HepG2 (cell line): ENCODE data around the gene U2SURP. TPM values are rescaled to one million over a fixed set of nuclear protein-coding genes. Genes with fewer than 3 reads are reported as not detected.

Experiments used
- ATAC-seq: fragments of 200-7000 bp; cut with Tn5 transposase; 3 replicates; pipeline ENCODE4 v1.9.1; 2020; ENCODE audit warnings: mild to moderate bottlenecking, moderate library complexity
- BruUV-seq: library from RNA; stranded (reverse); fragments of 400-500 nt; replicated peaks from 2 replicates; lab custom pipeline; 2021; lab: Mats Ljungman, UMichigan
- CTCF ChIA-PET: fragments of 300-600 bp; formaldehyde crosslinking; extraction: SDS; loops from one replicate; lab custom pipeline; 2021; ENCODE audit warnings: low total read pairs, inconsistent platforms, low intra/inter-chr PET ratio; lab: Yijun Ruan, JAX
- POLR2A ChIA-PET: fragments of 350-600 bp; sonication (Branson Sonifier 250); formaldehyde crosslinking; loops from one replicate; lab custom pipeline; 2020; ENCODE audit warnings: antibody characterized with exemption, inconsistent platforms; lab: Yijun Ruan, JAX
- DNase-seq: peaks from one replicate; pipeline ENCODE4 v3.0.0-alpha.2; 2015; ENCODE audit warnings: low spot score
- FAIRE-seq: peaks from 3 replicates; lab custom pipeline; 2011; peaks lifted over from hg19 to GRCh38; lab: Jason Lieb, UNC
- H2AFZ ChIP-seq: one replicate; pipeline ENCODE4 v1.6.1; 2011; ENCODE audit warnings: low read length, inconsistent platforms
- H3K27ac ChIP-seq: fragments of 300-600 bp; 3 replicates; pipeline ENCODE4 v1.8.0; 2011; ENCODE audit warnings: mixed run types, mild to moderate bottlenecking, mixed read lengths, low read length, inconsistent platforms; ENCODE audit not compliant: insufficient read depth; ENCODE audit errors: extremely low read length
- H3K27me3 ChIP-seq, 2 experiments: fragments of 200-600 bp in 1 of 2; 2 replicates in 1 of 2; 3 replicates in 1 of 2; pipeline versions ENCODE4 v1.6.0 to v1.8.0; 2011; ENCODE audit warnings: low read length in 2 of 2, mild to moderate bottlenecking in 2 of 2, moderate library complexity in 2 of 2, inconsistent platforms in 1 of 2; ENCODE audit not compliant: insufficient read depth in 2 of 2, control insufficient read depth in 1 of 2
- H3K36me3 ChIP-seq, 2 experiments: fragments of 200-600 bp in 1 of 2; replicated peaks in 1 of 2; 2 replicates in 1 of 2; 3 replicates in 1 of 2; pipeline versions ENCODE4 v1.5.1 to v1.8.0; 2011; ENCODE audit warnings: low read length in 2 of 2, inconsistent platforms in 1 of 2; ENCODE audit not compliant: insufficient read depth in 2 of 2, control insufficient read depth in 1 of 2
- H3K4me1 ChIP-seq: 2 replicates; pipeline ENCODE4 v1.5.1; 2012; ENCODE audit warnings: low read length, inconsistent platforms; ENCODE audit not compliant: insufficient read depth
- H3K4me2 ChIP-seq: 2 replicates; pipeline ENCODE4 v1.6.0; 2011; ENCODE audit warnings: low read depth, low read length, inconsistent platforms
- H3K4me3 ChIP-seq, 3 experiments: fragments of 200-600 bp in 1 of 3; sonication (generic), shearing (Covaris generic) in 1 of 3; replicated peaks in 1 of 3; 2 replicates each; pipeline ENCODE4 v1.5.1; 2011 to 2016; ENCODE audit warnings: low read length in 3 of 3, inconsistent platforms in 2 of 3, low read depth in 2 of 3, mild to moderate bottlenecking in 2 of 3, control low read depth in 1 of 3, mixed read lengths in 1 of 3; ENCODE audit not compliant: insufficient read depth in 1 of 3
- H3K79me2 ChIP-seq: one replicate; pipeline ENCODE4 v1.6.1; 2011; ENCODE audit warnings: low read length, inconsistent platforms; ENCODE audit not compliant: insufficient read depth
- H3K9ac ChIP-seq: 2 replicates; pipeline ENCODE4 v1.6.0; 2011; ENCODE audit warnings: mild to moderate bottlenecking, low read depth, low read length, inconsistent platforms; ENCODE audit not compliant: insufficient read depth
- H3K9me3 ChIP-seq: 2 replicates; pipeline ENCODE4 v1.5.1; 2012; ENCODE audit warnings: mild to moderate bottlenecking, low read length
- H4K20me1 ChIP-seq: 2 replicates; pipeline ENCODE4 v1.6.0; 2011; ENCODE audit warnings: inconsistent platforms, mild to moderate bottlenecking, low read length, moderate library complexity; ENCODE audit not compliant: insufficient read depth
- GFI1 ChIP-seq: sonication (generic); formaldehyde crosslinking; IDR thresholded peaks from 2 replicates; pipeline ENCODE4 v1.5.0; 2020; ENCODE audit warnings: missing genetic modification reagents, mild to moderate bottlenecking, borderline replicate concordance
- SP2 ChIP-seq: sonication (generic); formaldehyde crosslinking; IDR thresholded peaks from 2 replicates; pipeline ENCODE4 v1.5.1; 2020; ENCODE audit warnings: mild to moderate bottlenecking, missing genetic modification reagents
- ZNF34 ChIP-seq: sonication (generic); formaldehyde crosslinking; IDR thresholded peaks from 2 replicates; pipeline ENCODE4 v1.4.0; 2020; ENCODE audit warnings: mild to moderate bottlenecking, missing genetic modification reagents, borderline replicate concordance
- ZNF616 ChIP-seq: sonication (generic); formaldehyde crosslinking; IDR thresholded peaks from 2 replicates; pipeline ENCODE4 v1.5.0; 2020; ENCODE audit warnings: low read depth, mild to moderate bottlenecking, missing genetic modification reagents
- ZNF703 ChIP-seq: sonication (generic); formaldehyde crosslinking; IDR thresholded peaks from 2 replicates; pipeline ENCODE4 v1.5.1; 2020; ENCODE audit warnings: missing genetic modification reagents, mild to moderate bottlenecking, moderate library complexity, borderline replicate concordance
- WGBS: methylation state at CpG from one replicate; pipeline ENCODE4 v1.1.6; 2017; ENCODE audit warnings: low lambda C conversion rate; 5-methylcytosine and 5-hydroxymethylcytosine counted together
- in situ Hi-C: cut with HindIII; loops from 2 replicates; pipeline ENCODE4 v1.10.0; 2017; ENCODE audit warnings: low pct_unique_long_range_greater_than_20kb; ENCODE audit not compliant: extremely low pct_ligation_motif_present
- intact Hi-C: fragments of 100-400 bp; cut with micrococcal nuclease; formaldehyde crosslinking; loops from one replicate; pipeline ENCODE4 v1.10.0; 2022; ENCODE audit not compliant: unreplicated experiment
- polyA plus RNA-seq, 8 experiments: library from polyadenylated mRNA; depleted of rRNA in 3 of 8; stranded (reverse) in 7 of 8; unstranded in 1 of 8; fragments of >200 nt; fragmentation: Illumina TruSeq in 4 of 8; extraction: Trizol in 4 of 8; gene quantifications; 2 replicates each; pipeline versions ENCODE4 v1.2.1 to v1.2.3, GENCODE V29; 2011 to 2016; ENCODE audit warnings: low read depth in 4 of 8, missing spikeins in 1 of 8, mixed read lengths in 1 of 8; ENCODE audit not compliant: insufficient read depth in 1 of 8
- total RNA-seq, 5 experiments: library from RNA; depleted of rRNA; stranded (reverse); fragments of >200 nt; fragmentation: Illumina TruSeq; extraction: Trizol; gene quantifications; 2 replicates each; pipeline ENCODE4 v1.2.3, GENCODE V29; 2016; ENCODE audit warnings: low read depth in 1 of 5
- TF ChIP-seq, protein P1 (sequence below): sonication (generic); formaldehyde crosslinking; IDR thresholded peaks from 2 replicates; pipeline ENCODE4 v1.5.0; 2020; ENCODE audit warnings: mild to moderate bottlenecking, missing genetic modification reagents

U2SURP gene
- total and polyA plus RNA-seq, 2 of the 13 experiments (the other 11 are each of a cell fraction or from before 2014, with no cell fraction given): 55.9 to 173 TPM

DNA sequence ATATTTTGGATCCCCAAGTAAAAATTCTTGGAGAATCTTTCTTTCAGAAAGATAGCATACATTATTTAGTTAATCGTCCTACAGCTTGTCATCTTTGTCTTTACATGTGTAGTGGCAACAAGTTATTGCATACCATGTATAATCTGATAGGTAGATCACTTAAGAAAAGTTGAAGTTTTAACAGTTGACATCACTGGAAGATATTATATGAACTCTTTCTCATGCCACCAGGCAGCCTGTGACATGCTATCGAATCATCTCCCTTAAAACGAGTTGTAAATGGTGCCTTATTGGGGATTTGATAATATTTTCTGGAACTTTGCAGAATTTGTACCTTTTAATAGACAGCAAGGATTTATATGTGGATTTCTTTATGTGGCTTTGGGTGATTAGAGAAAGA is 8.7 kb downstream of the U2SURP start:
- Histone ChIP-seq H3K4me3 (no peak overlapping the region), H3K4me1 (peaks cover 31% of the 10 kb centered on the region), H2AFZ (no peak overlapping the region), H3K9ac (no peak overlapping the region), H4K20me1 (peaks cover 67% of the 10 kb centered on the region), H3K36me3 (peaks cover 0 to 14% of the 10 kb centered on the region in 2 experiments; a peak in 2 of 5 replicates), H3K9me3 (no peaks in the 10 kb centered on the region), H3K27ac (no peak overlapping the region), H3K27me3 (no peaks in the 10 kb centered on the region), H3K79me2 (peaks cover 100% of the 10 kb centered on the region), H3K4me2 (no peak overlapping the region)
- 93% methylated on average over 3 of the region's 3 CpGs for WGBS
- intact Hi-C loops (no loop called here), in situ Hi-C loops (no loop called here)
- no peak for TF ChIP-seq ZNF34 (CRISPR knock-in tag)
- no peak for ATAC-seq
- BruUV-seq: no TSS peak
- CTCF ChIA-PET: no interaction called here
- FAIRE-seq: no peak
- DNase-seq: no peak
- POLR2A ChIA-PET: no interaction called here

DNA sequence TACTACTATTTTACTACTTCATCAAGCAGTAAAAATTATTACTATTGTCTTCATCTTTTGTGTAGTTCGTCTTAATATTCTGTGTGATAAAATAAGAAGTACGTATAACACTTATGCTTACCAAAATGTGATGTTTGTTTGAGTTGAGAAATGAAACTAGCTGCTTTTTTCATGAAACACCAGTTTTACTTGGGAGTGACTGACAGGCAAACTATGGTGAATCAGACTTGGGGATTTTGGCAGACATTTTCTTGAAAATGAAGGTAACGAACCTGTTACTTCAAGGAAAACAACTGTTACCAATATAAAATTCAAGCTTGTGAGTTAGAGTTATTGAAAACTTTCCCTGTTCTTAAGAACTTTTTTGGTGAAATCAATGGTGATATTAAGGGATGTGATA is 10.3 kb downstream of the U2SURP start:
- Histone ChIP-seq H3K4me3 (no peak overlapping the region), H3K36me3 (peaks cover 0 to 24% of the 10 kb centered on the region in 2 experiments; a peak in 3 of 5 replicates), H3K79me2 (peaks cover 93% of the 10 kb centered on the region), H3K4me1 (peaks cover 18% of the 10 kb centered on the region), H3K27ac (no peak overlapping the region), H3K27me3 (no peaks in the 10 kb centered on the region), H2AFZ (no peak overlapping the region), H3K9me3 (no peaks in the 10 kb centered on the region), H3K4me2 (no peak overlapping the region), H3K9ac (no peak overlapping the region), H4K20me1 (peaks cover 50% of the 10 kb centered on the region)
- WGBS: 95% methylated on average over 3 of the region's 3 CpGs
- ATAC-seq: no peak
- ChIA-PET CTCF (no interaction called here), POLR2A (no interaction called here)
- intact Hi-C loops (no loop called here), in situ Hi-C loops (no loop called here)
- no peak for FAIRE-seq
- no TSS peak for BruUV-seq
- DNase-seq: no peak
- TF ChIP-seq ZNF616 (CRISPR knock-in tag) (no peak), ZNF703 (CRISPR knock-in tag) (no peak), GFI1 (CRISPR knock-in tag) (no peak), SP2 (no peak)
- TF ChIP-seq, protein P1, sequence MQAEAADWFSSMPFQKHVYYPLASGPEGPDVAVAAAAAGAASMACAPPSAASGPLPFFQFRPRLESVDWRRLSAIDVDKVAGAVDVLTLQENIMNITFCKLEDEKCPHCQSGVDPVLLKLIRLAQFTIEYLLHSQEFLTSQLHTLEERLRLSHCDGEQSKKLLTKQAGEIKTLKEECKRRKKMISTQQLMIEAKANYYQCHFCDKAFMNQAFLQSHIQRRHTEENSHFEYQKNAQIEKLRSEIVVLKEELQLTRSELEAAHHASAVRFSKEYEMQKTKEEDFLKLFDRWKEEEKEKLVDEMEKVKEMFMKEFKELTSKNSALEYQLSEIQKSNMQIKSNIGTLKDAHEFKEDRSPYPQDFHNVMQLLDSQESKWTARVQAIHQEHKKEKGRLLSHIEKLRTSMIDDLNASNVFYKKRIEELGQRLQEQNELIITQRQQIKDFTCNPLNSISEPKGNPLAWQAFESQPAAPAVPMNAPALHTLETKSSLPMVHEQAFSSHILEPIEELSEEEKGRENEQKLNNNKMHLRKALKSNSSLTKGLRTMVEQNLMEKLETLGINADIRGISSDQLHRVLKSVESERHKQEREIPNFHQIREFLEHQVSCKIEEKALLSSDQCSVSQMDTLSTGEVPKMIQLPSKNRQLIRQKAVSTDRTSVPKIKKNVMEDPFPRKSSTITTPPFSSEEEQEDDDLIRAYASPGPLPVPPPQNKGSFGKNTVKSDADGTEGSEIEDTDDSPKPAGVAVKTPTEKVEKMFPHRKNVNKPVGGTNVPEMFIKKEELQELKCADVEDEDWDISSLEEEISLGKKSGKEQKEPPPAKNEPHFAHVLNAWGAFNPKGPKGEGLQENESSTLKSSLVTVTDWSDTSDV (CRISPR knock-in tag): no peak
